ENCODE results near the gene PKMYT1.

DNA sequence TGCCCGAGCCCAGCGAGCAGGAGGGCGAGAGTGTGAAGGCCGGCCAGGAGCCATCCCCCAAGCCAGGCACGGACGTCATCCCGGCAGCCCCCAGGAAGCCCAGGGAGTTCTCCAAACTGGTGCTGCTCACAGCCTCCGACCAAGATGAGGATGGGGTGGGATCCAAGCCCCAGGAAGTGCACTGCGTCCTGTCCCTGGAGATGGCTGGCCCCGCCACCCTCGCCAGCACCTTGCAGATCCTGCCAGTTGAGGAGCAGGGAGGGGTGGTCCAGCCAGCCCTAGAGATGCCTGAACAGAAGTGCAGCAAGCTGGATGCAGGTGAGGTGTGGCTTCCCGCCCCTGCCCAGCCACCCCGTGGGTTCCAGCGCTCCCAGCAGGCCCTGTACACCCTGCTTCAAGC is 50.6 kb downstream of the PKMYT1 start:
- TF ChIP-seq CTCF (conservative IDR thresholded peaks at IDR 0.05; ENCODE audit: low read depth, low read length) (no peak), EZH2 (IDR thresholded peaks at IDR 0.05; ENCODE audit: borderline replicate concordance, low read depth, low read length, poor library complexity, severe bottlenecking) (no peak)
